ENCODE measurements around the gene TMOD1.

TMOD1 gene

GRCh38 chr9:97565262-97565661 lies 63.8 kb downstream of the TMOD1 start:
- Histone ChIP-seq H4K20me1 (ENCODE audit: insufficient read depth, low read length) (no peaks in the 10 kb centered on the region), H3K79me2 (ENCODE audit: low read length) (no peaks in the 10 kb centered on the region), H3K4me1 (ENCODE audit: low read length) (no peaks in the 10 kb centered on the region), H3K9me3 (ENCODE audit: insufficient read depth, low read length) (no peaks in the 10 kb centered on the region), H3K9ac (ENCODE audit: low read length) (no peak overlapping the region), H2AFZ (ENCODE audit: low read depth, low read length) (no peak overlapping the region), H3K4me3 (ENCODE audit: low read length) (no peak overlapping the region), H3K36me3 (replicated peaks; ENCODE audit: low read depth, low read length) (no peaks in the 10 kb centered on the region), H3K27ac (ENCODE audit: low read length) (no peak overlapping the region), H3K27me3 (ENCODE audit: low read depth, low read length) (no peaks in the 10 kb centered on the region), H3K4me2 (ENCODE audit: low read length) (no peak overlapping the region)
- no peak for TF ChIP-seq CTCF (IDR thresholded peaks at IDR 0.05; ENCODE audit: low read depth, low read length)
- TF ChIP-seq EZH2phosphoT487 (IDR thresholded peaks at IDR 0.05; ENCODE audit: low read depth) = no peak

GRCh38 chr9:97567182-97567893 lies 65.9 kb downstream of the TMOD1 start:
- Histone ChIP-seq H3K79me2 (ENCODE audit: low read length) (no peaks in the 10 kb centered on the region), H2AFZ (ENCODE audit: low read depth, low read length) (no peak overlapping the region), H3K4me2 (ENCODE audit: low read length) (no peak overlapping the region), H3K9ac (ENCODE audit: low read length) (no peak overlapping the region), H3K27me3 (ENCODE audit: low read depth, low read length) (no peaks in the 10 kb centered on the region), H3K36me3 (replicated peaks; ENCODE audit: low read depth, low read length) (no peaks in the 10 kb centered on the region), H3K4me1 (ENCODE audit: low read length) (no peaks in the 10 kb centered on the region), H3K4me3 (ENCODE audit: low read length) (no peak overlapping the region), H3K27ac (ENCODE audit: low read length) (no peak overlapping the region), H3K9me3 (ENCODE audit: insufficient read depth, low read length) (no peaks in the 10 kb centered on the region), H4K20me1 (ENCODE audit: insufficient read depth, low read length) (no peaks in the 10 kb centered on the region)
- TF ChIP-seq CTCF (IDR thresholded peaks at IDR 0.05; ENCODE audit: low read depth, low read length) = no peak

GRCh38 chr9:97567894-97568202 lies 66.4 kb downstream of the TMOD1 start:
- no peaks in the 10 kb centered on the region for H3K36me3 ChIP-seq (replicated peaks; ENCODE audit: low read depth, low read length)
- H4K20me1 ChIP-seq (ENCODE audit: insufficient read depth, low read length) = no peaks in the 10 kb centered on the region
- H3K4me3 ChIP-seq (ENCODE audit: low read length) = no peak overlapping the region
- H3K27ac ChIP-seq (ENCODE audit: low read length) = no peak overlapping the region
- no peaks in the 10 kb centered on the region for H3K79me2 ChIP-seq (ENCODE audit: low read length)
- H3K9ac ChIP-seq (ENCODE audit: low read length) = no peak overlapping the region
- H3K4me2 ChIP-seq (ENCODE audit: low read length) = no peak overlapping the region
- H3K27me3 ChIP-seq (ENCODE audit: low read depth, low read length) = no peaks in the 10 kb centered on the region
- H3K4me1 ChIP-seq (ENCODE audit: low read length) = no peaks in the 10 kb centered on the region
- no peak for TF ChIP-seq EZH2phosphoT487 (IDR thresholded peaks at IDR 0.05; ENCODE audit: low read depth)
- TF ChIP-seq CTCF (IDR thresholded peaks at IDR 0.05; ENCODE audit: low read depth, low read length) = no peak
- no peak overlapping the region for H2AFZ ChIP-seq (ENCODE audit: low read depth, low read length)
- H3K9me3 ChIP-seq (ENCODE audit: insufficient read depth, low read length) = no peaks in the 10 kb centered on the region

GRCh38 chr9:97568461-97569275 lies 67.2 kb downstream of the TMOD1 start:
- H3K27ac ChIP-seq (ENCODE audit: low read length) = no peak overlapping the region
- H3K4me1 ChIP-seq (ENCODE audit: low read length) = no peaks in the 10 kb centered on the region
- H3K27me3 ChIP-seq (ENCODE audit: low read depth, low read length) = no peaks in the 10 kb centered on the region
- H3K9me3 ChIP-seq (ENCODE audit: insufficient read depth, low read length) = no peaks in the 10 kb centered on the region
- H4K20me1 ChIP-seq (ENCODE audit: insufficient read depth, low read length) = no peaks in the 10 kb centered on the region
- H3K4me3 ChIP-seq (ENCODE audit: low read length) = no peak overlapping the region
- no peaks in the 10 kb centered on the region for H3K79me2 ChIP-seq (ENCODE audit: low read length)
- H3K36me3 ChIP-seq (replicated peaks; ENCODE audit: low read depth, low read length) = no peaks in the 10 kb centered on the region
- H2AFZ ChIP-seq (ENCODE audit: low read depth, low read length) = no peak overlapping the region
- no peak overlapping the region for H3K4me2 ChIP-seq (ENCODE audit: low read length)
- TF ChIP-seq EZH2phosphoT487 (IDR thresholded peaks at IDR 0.05; ENCODE audit: low read depth) (no peak), CTCF (IDR thresholded peaks at IDR 0.05; ENCODE audit: low read depth, low read length) (no peak)
- no peak overlapping the region for H3K9ac ChIP-seq (ENCODE audit: low read length)

Measured in OCI-LY3 (cell line).